Gastroesophageal sphincter (tissue), 3 donors: ENCODE measurements around the gene APEH.

ENCODE experiments used
- CTCF ChIP-seq, 4 experiments: fragments of 200-600 bp in 2 of 4; fragments of 450-650 bp in 2 of 4; sonication (generic) in 1 of 4; IDR thresholded peaks; one replicate each; pipeline ENCODE4 v1.5.1; 2017 to 2019; ENCODE audit warnings: antibody characterized with exemption in 4 of 4, mild to moderate bottlenecking in 2 of 4, moderate library complexity in 2 of 4
- EP300 ChIP-seq: sonication (generic); formaldehyde crosslinking; IDR thresholded peaks from one replicate; pipeline ENCODE4 v1.6.1; 2017; ENCODE audit warnings: antibody characterized with exemption, mild to moderate bottlenecking
- POLR2A ChIP-seq, 2 donors: fragments of 450-650 bp; IDR thresholded peaks; one replicate each; pipeline ENCODE4 v1.6.1; 2017; ENCODE audit warnings: antibody characterized with exemption in 2 of 2, mild to moderate bottlenecking in 2 of 2, moderate library complexity in 1 of 2
- POLR2AphosphoS5 ChIP-seq: sonication (generic); formaldehyde crosslinking; IDR thresholded peaks from one replicate; pipeline ENCODE4 v1.6.1; 2017; ENCODE audit warnings: antibody characterized with exemption

GRCh38 chr3:49629866-49630265, 44.3 kb upstream of the APEH start:
- TF ChIP-seq CTCF (IDR thresholded peaks at IDR 0.05): no peak
- TF ChIP-seq EP300: no peak
- no peak for TF ChIP-seq POLR2A (IDR thresholded peaks at IDR 0.05)
- TF ChIP-seq POLR2AphosphoS5: no peak
